ENCODE results near the gene CAND2.

GRCh38 chr3:12831301-12831866, 34.9 kb downstream of the CAND2 start:
- TF ChIP-seq GABPA (IDR thresholded peaks at IDR 0.05; ENCODE audit: low read depth) (no peak), NRF1 (IDR thresholded peaks at IDR 0.05; ENCODE audit: low read depth, low read length) (no peak), CTCF (IDR thresholded peaks at IDR 0.05) (no peak)
